ENCODE measurements around the gene BRD7.

BRD7 gene

GRCh38 chr16:50285406-50286003 is 83.3 kb downstream of the BRD7 start:
- DNase-seq: no peak

- DNase-seq: no peak
Observed at GRCh38 chr16:50284131-50284911, 84.5 kb downstream of the BRD7 start.

DNA sequence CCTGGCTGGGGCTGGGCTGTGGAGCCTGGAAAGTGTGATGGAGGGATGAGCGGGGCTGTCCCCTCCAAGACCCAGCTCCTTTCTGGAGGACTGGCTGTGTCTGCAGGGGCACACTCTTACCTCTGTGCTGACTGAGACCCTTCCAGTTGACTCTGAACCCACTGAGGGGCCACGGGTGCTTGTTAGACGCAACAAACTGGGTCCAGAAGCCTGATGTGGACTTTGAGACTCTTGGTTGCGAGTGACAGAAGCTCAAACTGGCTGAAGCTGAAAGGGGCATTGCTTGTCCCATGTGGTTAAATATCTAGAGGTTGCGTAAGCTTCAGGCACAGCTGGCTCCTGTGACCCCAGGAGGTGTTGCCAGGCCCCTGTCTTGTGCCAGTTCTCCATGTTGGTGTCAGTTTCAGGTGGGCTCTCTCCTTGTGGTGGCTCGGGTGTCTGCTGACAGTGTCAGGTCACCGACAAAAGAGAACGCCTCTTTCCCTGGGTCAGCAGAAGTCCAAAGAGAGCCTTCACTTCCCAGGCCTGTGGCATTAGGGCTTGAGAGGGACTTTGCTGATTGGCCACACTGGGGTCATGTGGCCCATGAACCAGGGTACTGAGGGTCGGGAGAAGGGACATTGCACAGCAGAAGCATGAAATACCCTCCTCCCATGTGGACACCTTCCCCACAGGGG is 85.7 kb downstream of the BRD7 start:
- no peak for DNase-seq

DNA sequence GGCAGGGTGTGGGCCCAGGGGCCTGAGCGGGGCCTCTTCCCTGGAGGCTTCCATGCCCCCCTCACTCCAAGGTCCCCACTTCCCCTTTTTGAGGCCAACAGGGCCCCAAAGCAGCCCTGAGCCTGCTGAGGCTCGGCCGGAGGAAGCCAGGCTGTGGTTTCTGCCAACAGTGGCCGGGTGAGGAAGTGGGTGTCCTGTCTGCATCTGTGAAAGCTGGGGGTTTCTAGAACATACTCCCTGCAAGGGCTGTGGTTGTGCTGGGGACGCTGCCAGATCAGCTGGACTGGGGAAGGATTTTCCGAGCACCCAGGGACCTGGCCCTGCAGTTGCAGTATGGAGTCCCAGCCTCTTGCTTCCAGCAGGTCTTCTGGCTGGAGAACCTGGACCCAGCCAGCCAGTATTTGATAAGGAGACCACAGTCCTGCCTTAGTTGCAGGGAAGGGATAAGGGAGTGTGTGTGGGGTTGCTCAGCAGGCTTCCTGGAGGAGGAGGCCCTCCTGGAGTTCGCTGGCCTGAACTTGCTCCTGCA is 86.7 kb downstream of the BRD7 start:
- no peak for DNase-seq

DNA sequence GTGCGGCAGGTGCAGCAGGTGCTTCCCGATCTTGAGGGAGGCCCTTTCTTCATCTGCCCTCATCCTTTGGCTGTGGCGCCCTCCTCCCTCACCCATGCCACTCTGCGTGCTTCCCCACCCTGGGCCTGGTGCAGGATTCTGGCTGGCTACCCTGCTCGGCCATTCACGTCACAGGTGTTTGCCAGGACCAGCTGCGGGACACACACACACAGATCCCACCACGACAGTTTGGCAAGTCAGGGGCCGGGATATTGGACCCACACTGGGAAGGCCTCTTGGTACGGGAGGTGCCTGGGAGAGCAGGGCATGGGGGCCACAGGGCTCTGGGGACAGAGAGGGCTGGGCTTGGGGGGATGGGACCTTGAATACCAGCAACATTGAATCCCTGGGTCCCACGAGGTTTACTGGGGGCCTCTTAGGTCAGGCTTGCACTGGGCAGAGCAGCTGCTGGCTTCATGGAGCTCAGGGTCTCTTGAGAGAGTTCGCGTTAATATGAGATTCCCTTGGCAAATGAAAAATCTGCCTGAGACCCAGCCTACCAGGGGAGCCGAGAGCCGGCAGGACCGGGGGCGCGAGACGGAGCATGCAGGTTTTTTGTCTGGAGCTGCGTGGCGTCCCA is 87.3 kb downstream of the BRD7 start:
- DNase-seq: no peak

GRCh38 chr16:50280932-50281331 is 87.9 kb downstream of the BRD7 start:
- DNase-seq: no peak

- no peak for DNase-seq
Observed at GRCh38 chr16:50279504-50279865, 89.3 kb downstream of the BRD7 start.

GRCh38 chr16:50278251-50278650 is 90.5 kb downstream of the BRD7 start:
- no peak for DNase-seq

GRCh38 chr16:50276801-50277555 is 91.8 kb downstream of the BRD7 start:
- no peak for DNase-seq

GRCh38 chr16:50276326-50276640 is 92.5 kb downstream of the BRD7 start:
- DNase-seq: no peak

DNA sequence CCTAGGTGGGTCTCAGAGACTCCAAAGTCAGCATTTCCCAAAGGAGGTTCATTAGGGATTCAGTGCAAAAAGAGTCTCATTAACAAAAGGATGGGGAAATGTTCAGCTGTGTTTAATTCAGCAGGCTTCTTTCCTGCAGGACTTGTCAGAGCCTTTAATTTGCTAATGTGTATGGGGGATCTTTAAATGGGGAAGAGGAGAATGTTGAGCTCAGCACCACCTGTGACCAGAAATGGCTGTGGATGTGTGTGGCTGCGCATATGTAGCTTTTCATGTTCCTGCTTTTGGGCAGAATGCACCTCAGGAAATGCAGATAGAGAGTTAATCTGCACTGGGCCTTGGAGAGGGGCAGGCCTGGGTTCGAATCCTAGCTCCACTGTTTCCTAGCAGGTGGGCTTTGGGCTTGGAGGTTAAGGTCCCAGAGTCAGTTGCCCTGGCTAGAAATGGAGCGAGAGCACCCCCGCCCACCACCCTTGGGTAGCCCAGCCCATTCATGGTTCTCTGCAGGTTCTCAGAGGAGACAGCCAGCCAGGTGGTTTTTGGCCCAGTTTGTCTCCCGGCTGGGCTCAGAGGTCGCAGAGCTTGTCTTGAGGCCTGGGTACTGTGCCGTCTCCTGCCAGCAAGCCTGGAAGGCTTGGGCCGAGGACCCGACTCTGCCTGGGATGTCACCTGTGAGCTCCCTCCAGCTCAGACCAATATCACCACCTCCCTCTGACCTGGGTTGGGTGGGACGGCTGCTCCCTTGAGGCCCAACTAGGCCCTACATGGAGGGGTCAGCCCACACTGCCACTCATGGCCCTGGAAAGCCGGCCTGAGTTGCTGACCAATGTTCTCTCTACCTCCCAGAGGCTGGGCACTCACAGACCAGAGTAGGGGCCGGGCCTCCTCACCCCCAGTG is 93.1 kb downstream of the BRD7 start:
- no peak for DNase-seq

- no peak for DNase-seq
Observed at GRCh38 chr16:50275098-50275415, 93.7 kb downstream of the BRD7 start.

DNA sequence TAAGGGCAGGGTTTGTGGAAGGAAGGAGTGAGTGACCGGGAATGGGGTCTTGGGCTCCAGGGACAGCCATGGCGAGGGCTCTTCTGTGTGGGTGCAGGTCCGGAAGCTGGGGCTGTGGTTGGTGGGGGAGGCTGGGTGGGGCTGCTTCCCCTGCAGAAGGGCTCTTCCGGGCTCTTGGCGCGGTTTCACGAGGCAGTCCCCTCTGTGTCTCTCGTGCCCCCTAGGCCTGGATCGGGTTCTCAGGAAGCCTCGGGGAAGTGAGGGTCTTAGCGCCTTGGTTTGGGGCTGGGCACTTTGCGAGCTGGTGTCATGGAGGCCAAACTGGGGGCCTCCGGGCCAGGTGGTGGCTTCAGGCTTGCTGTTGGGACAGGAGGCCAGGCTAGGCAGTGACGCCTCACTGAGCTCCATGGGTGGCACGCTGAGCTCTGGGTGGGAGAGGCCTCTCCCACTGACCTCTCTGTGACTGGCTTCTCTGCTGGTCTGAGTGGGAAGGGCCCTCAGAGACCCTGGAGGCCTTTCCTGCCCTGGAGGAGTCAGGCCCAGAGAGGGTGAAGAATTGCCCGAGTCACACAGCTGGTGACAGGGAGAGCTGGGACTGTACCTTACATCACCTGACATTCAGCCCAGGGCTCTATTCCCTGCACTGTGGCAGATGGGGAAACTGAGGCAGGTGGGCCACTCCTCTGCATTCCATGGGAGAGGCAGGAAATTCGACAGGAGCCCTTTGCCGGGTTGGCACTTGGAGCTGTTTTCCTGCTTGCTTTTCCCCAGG is 94.3 kb downstream of the BRD7 start:
- no peak for DNase-seq

- no peak for DNase-seq
Observed at GRCh38 chr16:50273888-50274325, 94.9 kb downstream of the BRD7 start.

DNA sequence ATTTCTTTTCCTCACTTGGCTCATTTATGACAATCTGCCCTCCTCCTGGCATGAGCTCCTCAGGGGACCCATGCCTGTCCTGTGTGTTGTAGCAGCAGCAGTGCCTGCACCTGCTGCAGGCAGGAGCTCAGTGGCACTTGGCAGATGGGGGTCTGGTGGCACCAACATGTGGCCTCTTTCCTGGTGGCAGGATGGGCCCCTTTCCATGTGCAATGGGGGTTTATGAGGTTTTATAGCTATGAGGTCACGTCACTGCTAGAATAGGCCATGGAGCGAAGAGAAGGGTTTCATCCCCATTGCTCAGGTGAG is 95.5 kb downstream of the BRD7 start:
- no peak for DNase-seq

- no peak for DNase-seq
Observed at GRCh38 chr16:50272687-50273381, 96.0 kb downstream of the BRD7 start.

DNA sequence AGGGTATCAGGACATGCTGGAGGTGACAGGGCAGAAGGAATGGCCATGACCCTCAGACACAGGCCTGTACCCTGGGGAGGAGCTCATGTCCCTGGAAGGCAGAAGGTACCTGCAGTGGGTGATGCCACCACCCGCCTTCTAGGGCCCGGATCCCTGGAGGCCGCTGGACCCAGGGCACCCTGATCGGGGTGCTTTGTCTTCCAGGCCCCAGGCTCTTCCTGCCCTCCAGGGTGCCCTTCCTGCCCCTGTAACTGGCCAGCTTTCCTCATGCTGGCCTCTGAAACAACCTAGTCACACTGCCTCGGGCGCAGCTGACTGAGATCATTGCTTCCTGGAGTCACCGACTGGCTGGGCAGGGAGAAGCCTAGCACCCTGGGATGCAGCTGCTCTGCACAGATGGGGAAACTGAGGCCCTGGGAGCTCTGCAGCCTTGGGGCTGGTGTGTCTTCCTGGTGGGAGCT is 96.6 kb downstream of the BRD7 start:
- DNase-seq: no peak

GRCh38 chr16:50271148-50272041 is 97.4 kb downstream of the BRD7 start:
- no peak for DNase-seq

DNA sequence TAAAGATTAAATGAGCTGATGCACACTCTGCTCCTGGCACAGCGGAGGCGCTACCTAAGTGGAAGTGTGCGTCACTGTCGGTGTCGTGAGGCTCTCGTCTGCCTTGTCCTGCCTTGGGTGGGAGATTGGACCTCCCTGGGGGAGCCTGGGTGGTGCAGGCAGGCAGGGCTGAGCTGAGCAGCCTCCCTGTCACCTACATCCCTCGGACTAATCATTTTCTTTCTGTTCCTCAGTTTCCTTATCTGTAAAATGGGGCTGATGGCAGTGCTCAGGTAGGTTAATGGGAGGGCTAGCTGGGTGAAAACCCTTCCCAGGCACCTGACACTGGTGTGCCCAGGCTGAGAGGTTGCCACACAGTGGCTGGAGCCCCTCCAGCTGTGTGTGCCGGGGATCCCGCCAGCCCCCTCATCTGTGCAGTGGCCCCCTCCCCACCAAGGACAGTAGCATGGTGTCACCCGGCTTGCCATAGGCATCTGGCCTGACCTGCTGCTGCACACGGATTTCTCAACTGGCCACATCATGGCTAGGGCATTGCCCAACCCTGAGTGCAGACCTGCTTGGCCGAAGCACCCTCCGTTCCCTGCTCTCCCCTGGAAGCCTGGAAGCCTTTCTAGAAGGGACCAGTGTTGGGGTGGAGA is 98.2 kb downstream of the BRD7 start:
- no peak for DNase-seq
